Right kidney (tissue), 1 donor: ENCODE data around the gene BMF.

Experiments
- DNase-seq: peaks from one replicate; pipeline ENCODE4 v3.0.0-alpha.2; 2016

BMF gene

GRCh38 chr15:40104296-40104864 lies 4.3 kb downstream of the BMF start:
- no peak for DNase-seq

GRCh38 chr15:40103864-40104271 lies 4.8 kb downstream of the BMF start:
- DNase-seq, result no peak

GRCh38 chr15:40102897-40103858 lies 5.5 kb downstream of the BMF start:
- DNase-seq, result peak; percentile 82

- no peak for DNase-seq
Observed at GRCh38 chr15:40100947-40101905, 7.5 kb downstream of the BMF start.

GRCh38 chr15:40100123-40100946 lies 8.3 kb downstream of the BMF start:
- DNase-seq, result no peak

- DNase-seq, result peak; percentile 75
Observed at GRCh38 chr15:40098489-40099261, 10.0 kb downstream of the BMF start.

GRCh38 chr15:40097968-40098476 lies 10.7 kb downstream of the BMF start:
- DNase-seq, result no peak

GRCh38 chr15:40097096-40097967 lies 11.3 kb downstream of the BMF start:
- DNase-seq, result no peak

- no peak for DNase-seq
Observed at GRCh38 chr15:40096094-40096891, 12.4 kb downstream of the BMF start.

- no peak for DNase-seq
Observed at GRCh38 chr15:40095371-40096093, 13.1 kb downstream of the BMF start.

GRCh38 chr15:40094156-40094555 lies 14.5 kb downstream of the BMF start:
- no peak for DNase-seq

- DNase-seq, result peak; percentile 65
Observed at GRCh38 chr15:40092979-40093869, 15.5 kb downstream of the BMF start.

GRCh38 chr15:40092256-40092978 lies 16.3 kb downstream of the BMF start:
- peak; percentile 84 for DNase-seq

GRCh38 chr15:40091861-40092255 lies 16.8 kb downstream of the BMF start:
- no peak for DNase-seq

- DNase-seq, result no peak
Observed at GRCh38 chr15:40090774-40091455, 17.8 kb downstream of the BMF start.
